H9 (cell line): ENCODE results near the gene EXOC3L1. TPM values are rescaled to one million over a fixed set of nuclear protein-coding genes. Genes with fewer than 3 reads are reported as not detected.

Source experiments
- DNase-seq: peaks from one replicate; pipeline ENCODE4 v3.0.0-alpha.2; 2017
- H2AFZ ChIP-seq: one replicate; pipeline ENCODE4 v1.6.1; 2013; ENCODE audit warnings: mild to moderate bottlenecking, low read length, control low read depth, moderate library complexity
- H2AK5ac ChIP-seq: 2 replicates; pipeline ENCODE4 v1.6.1; 2013; ENCODE audit warnings: low read length, control low read depth, mixed read lengths; ENCODE audit not compliant: insufficient read length
- H2BK120ac ChIP-seq: one replicate; pipeline ENCODE4 v1.6.1; 2013; ENCODE audit warnings: low read depth, mild to moderate bottlenecking, low read length, control low read depth, inconsistent platforms; ENCODE audit not compliant: poor library complexity, severe bottlenecking
- H2BK12ac ChIP-seq: 2 replicates; pipeline ENCODE4 v1.6.1; 2013; ENCODE audit warnings: low read length, control low read depth, mixed read lengths, low read depth; ENCODE audit not compliant: insufficient read length
- H2BK15ac ChIP-seq: 2 replicates; pipeline ENCODE4 v1.6.1; 2013; ENCODE audit warnings: low read depth, low read length, control low read depth
- H2BK20ac ChIP-seq: one replicate; pipeline ENCODE4 v1.6.1; 2013; ENCODE audit warnings: low read depth, mild to moderate bottlenecking, low read length, control low read depth, inconsistent platforms; ENCODE audit not compliant: poor library complexity, severe bottlenecking
- H2BK5ac ChIP-seq: 2 replicates; pipeline ENCODE4 v1.6.1; 2013; ENCODE audit warnings: low read length, control low read depth, mixed read lengths; ENCODE audit not compliant: insufficient read length
- H3K14ac ChIP-seq: 2 replicates; pipeline ENCODE4 v1.6.1; 2013; ENCODE audit warnings: low read length, control low read depth; ENCODE audit not compliant: insufficient read depth
- H3K18ac ChIP-seq: 2 replicates; pipeline ENCODE4 v1.6.1; 2013; ENCODE audit warnings: low read depth, mild to moderate bottlenecking, mixed read lengths, low read length, control low read depth; ENCODE audit not compliant: insufficient read length
- H3K23ac ChIP-seq: 2 replicates; pipeline ENCODE4 v1.6.1; 2013; ENCODE audit warnings: low read length, control low read depth, mixed read lengths, low read depth; ENCODE audit not compliant: insufficient read length
- H3K23me2 ChIP-seq: 2 replicates; pipeline ENCODE4 v1.6.1; 2013; ENCODE audit warnings: low read depth, mild to moderate bottlenecking, mixed read lengths, low read length, control low read depth; ENCODE audit not compliant: insufficient read length, poor library complexity, severe bottlenecking
- H3K27ac ChIP-seq: 2 replicates; pipeline ENCODE4 v1.5.1; 2013; ENCODE audit warnings: low read length, control low read depth, mixed read lengths, low read depth; ENCODE audit not compliant: insufficient read length
- H3K27me3 ChIP-seq: 2 replicates; pipeline ENCODE4 v1.6.1; 2013; ENCODE audit warnings: low read length, control low read depth, inconsistent platforms; ENCODE audit not compliant: insufficient read depth
- H3K4ac ChIP-seq: 2 replicates; pipeline ENCODE4 v1.6.1; 2013; ENCODE audit warnings: low read depth, mild to moderate bottlenecking, control low read depth, inconsistent platforms, low read length, moderate library complexity
- H3K4me1 ChIP-seq: 2 replicates; pipeline ENCODE4 v1.6.1; 2013; ENCODE audit warnings: low read length, control low read depth, inconsistent platforms; ENCODE audit not compliant: insufficient read depth
- H3K4me2 ChIP-seq: 2 replicates; pipeline ENCODE4 v1.6.1; 2013; ENCODE audit warnings: low read length, control low read depth, mixed read lengths; ENCODE audit not compliant: insufficient read length, insufficient read depth
- H3K56ac ChIP-seq: 2 replicates; pipeline ENCODE4 v1.6.1; 2013; ENCODE audit warnings: low read depth, mild to moderate bottlenecking, mixed read lengths, low read length, control low read depth; ENCODE audit not compliant: insufficient read length
- H3K79me1 ChIP-seq: 2 replicates; pipeline ENCODE4 v1.6.1; 2013; ENCODE audit warnings: low read depth, mild to moderate bottlenecking, moderate library complexity, low read length, control low read depth, inconsistent platforms; ENCODE audit not compliant: insufficient read depth, poor library complexity, severe bottlenecking
- H3K79me2 ChIP-seq: 2 replicates; pipeline ENCODE4 v1.6.1; 2013; ENCODE audit warnings: low read length, control low read depth, inconsistent platforms; ENCODE audit not compliant: insufficient read depth
- H3K9ac ChIP-seq: 2 replicates; pipeline ENCODE4 v1.6.1; 2013; ENCODE audit warnings: low read length, control low read depth, mixed read lengths; ENCODE audit not compliant: insufficient read length; ENCODE audit errors: extremely low read depth
- H3K9me3 ChIP-seq: one replicate; pipeline ENCODE4 v1.6.1; 2013; ENCODE audit warnings: low read depth, low read length, inconsistent platforms; ENCODE audit not compliant: control insufficient read depth
- H3T11ph ChIP-seq: one replicate; pipeline ENCODE4 v1.6.1; 2013; ENCODE audit warnings: mild to moderate bottlenecking, low read length, control low read depth, inconsistent platforms
- H4K20me1 ChIP-seq: one replicate; pipeline ENCODE4 v1.6.1; 2013; ENCODE audit not compliant: control insufficient read depth, insufficient read length, insufficient read depth
- H4K5ac ChIP-seq: 2 replicates; pipeline ENCODE4 v1.6.1; 2013; ENCODE audit warnings: low read depth, mild to moderate bottlenecking, mixed read lengths, low read length, control low read depth; ENCODE audit not compliant: insufficient read length
- H4K8ac ChIP-seq: replicated peaks from 2 replicates; pipeline ENCODE4 v1.6.1; 2013; ENCODE audit warnings: low read length, control low read depth, mixed read lengths, low read depth; ENCODE audit not compliant: insufficient read length
- H4K91ac ChIP-seq: 2 replicates; pipeline ENCODE4 v1.6.1; 2013; ENCODE audit warnings: low read depth, mild to moderate bottlenecking, moderate library complexity, mixed read lengths, low read length, control low read depth; ENCODE audit not compliant: insufficient read length
- H3K27ac Mint-ChIP-seq, 3 experiments: 2 replicates in 2 of 3; 3 replicates in 1 of 3; pipeline ENCODE4 v1.8.0; 2020 to 2021; ENCODE audit warnings: mixed read lengths in 3 of 3, mild to moderate bottlenecking in 1 of 3, moderate library complexity in 1 of 3
- H3K27me3 Mint-ChIP-seq: 2 replicates; pipeline ENCODE4 v1.8.0; 2021; ENCODE audit warnings: low read depth, mild to moderate bottlenecking, moderate library complexity, mixed read lengths
- H3K36me3 Mint-ChIP-seq, 3 experiments: 2 replicates in 2 of 3; 3 replicates in 1 of 3; pipeline ENCODE4 v1.8.0; 2020 to 2021; ENCODE audit warnings: low read depth in 3 of 3, mixed read lengths in 3 of 3; ENCODE audit not compliant: insufficient read depth in 1 of 3
- H3K4me1 Mint-ChIP-seq, 2 experiments: 2 replicates each; pipeline ENCODE4 v1.8.0; 2020; ENCODE audit warnings: mixed read lengths in 2 of 2
- H3K4me3 Mint-ChIP-seq, 2 experiments: 2 replicates in 1 of 2; 3 replicates in 1 of 2; pipeline ENCODE4 v1.8.0; 2020 to 2021; ENCODE audit warnings: mild to moderate bottlenecking in 2 of 2, mixed read lengths in 2 of 2, moderate library complexity in 1 of 2
- H3K9me3 Mint-ChIP-seq, 2 experiments: 2 replicates in 1 of 2; 3 replicates in 1 of 2; pipeline ENCODE4 v1.8.0; 2020; ENCODE audit warnings: mild to moderate bottlenecking in 2 of 2, mixed read lengths in 2 of 2, moderate library complexity in 1 of 2
- CTCF ChIP-seq: fragments of 200-600 bp; sonication (generic); conservative IDR thresholded peaks from 3 replicates; pipeline ENCODE4 v1.8.0; 2021; ENCODE audit warnings: antibody characterized with exemption, mild to moderate bottlenecking
- WGBS: extraction: QIAGEN DNeasy Blood & Tissue Kit; methylation state at CpG from one replicate; pipeline ENCODE4 v1.1.7; 2013; ENCODE audit warnings: missing lambda C conversion rate, low lambda C conversion rate, mixed read lengths; ENCODE audit not compliant: insufficient read length; ENCODE audit errors: extremely low coverage; 5-methylcytosine and 5-hydroxymethylcytosine counted together
- total RNA-seq: library from RNA; stranded (reverse); gene quantifications from 2 replicates; pipeline ENCODE4 v1.2.1, GENCODE V29; 2021

EXOC3L1 gene
- total RNA-seq, 1 experiment from 2014 or later: 3.3 TPM

GRCh38 chr16:67192781-67193361 is 2.9 kb upstream of the EXOC3L1 start:
- DNase-seq: no peak
- Histone ChIP-seq H3T11ph (no peak overlapping the region), H3K9me3 (no peaks in the 10 kb centered on the region), H3K27ac (no peak overlapping the region), H3K18ac (no peak overlapping the region), H2BK20ac (no peak overlapping the region), H4K20me1 (no peaks in the 10 kb centered on the region), H3K56ac (no peak overlapping the region), H2BK15ac (no peak overlapping the region), H3K23ac (no peak overlapping the region), H3K79me1 (peaks cover 13% of the 10 kb centered on the region), H3K4me2 (peak overlapping the region; percentile 89), H3K27me3 (no peaks in the 10 kb centered on the region; the same call in 1 of the 2 replicates), H3K14ac (no peak overlapping the region; the same call in 1 of the 2 replicates), H3K9ac (peak overlapping the region; percentile 87), H2AK5ac (no peak overlapping the region), H3K4ac (no peak overlapping the region), H2AFZ (no peak overlapping the region), H4K91ac (no peak overlapping the region), H2BK5ac (no peak overlapping the region), H3K4me1 (no peaks in the 10 kb centered on the region), H2BK12ac (no peak overlapping the region), H3K23me2 (peaks cover 8% of the 10 kb centered on the region), H2BK120ac (no peak overlapping the region), H4K8ac (no peak overlapping the region), H4K5ac (no peak overlapping the region), H3K79me2 (peaks cover 13% of the 10 kb centered on the region; the same call in 1 of the 2 replicates)
- H3K27me3 Mint-ChIP-seq: 0 out of 2 replicates have a peak, but pooled peaks cover 3% of the 10 kb centered on the region
- no peaks in the 10 kb centered on the region; a peak in 1 of 5 replicates for H3K9me3 Mint-ChIP-seq
- WGBS: no CpG with 5 or more reads among the region's 17 CpGs
- no peak overlapping the region; a peak in 3 of 7 replicates for H3K27ac Mint-ChIP-seq
- peaks cover 36 to 52% (median 50%) of the 10 kb centered on the region in 3 experiments for H3K36me3 Mint-ChIP-seq
- TF ChIP-seq CTCF: no peak
- peaks cover 18 to 29% of the 10 kb centered on the region in 2 experiments for H3K4me1 Mint-ChIP-seq
- peak overlapping the region; percentile 86 to 93 for H3K4me3 Mint-ChIP-seq
